Adrenal gland (tissue), 5 donors: ENCODE data around the gene HYAL1.
"Not testable (repeated sequence)": the region's sequence is repeated elsewhere in the genome, so short reads cannot be mapped to it uniquely, and the experiment has no call there.

ENCODE experiments used
- POLR2A ChIP-seq, 2 donors: fragments of 450-650 bp; IDR thresholded peaks; one replicate each; pipeline ENCODE4 v1.6.1; 2017; ENCODE audit warnings: antibody characterized with exemption in 2 of 2, mild to moderate bottlenecking in 2 of 2, moderate library complexity in 1 of 2
- TF ChIP-seq, protein P1 (sequence below), 6 experiments: fragments of 450-650 bp in 4 of 6; fragments of 200-600 bp in 2 of 6; sonication (generic) in 1 of 6; IDR thresholded peaks; 1 replicate in 5 of 6; 2 replicates in 1 of 6; pipeline versions ENCODE4 v1.5.1 to v1.8.0; 2016 to 2021; ENCODE audit warnings: antibody characterized with exemption in 6 of 6, mild to moderate bottlenecking in 2 of 6, moderate library complexity in 1 of 6
- donor health status: DM: no; HTN: no; CAD: no.

DNA sequence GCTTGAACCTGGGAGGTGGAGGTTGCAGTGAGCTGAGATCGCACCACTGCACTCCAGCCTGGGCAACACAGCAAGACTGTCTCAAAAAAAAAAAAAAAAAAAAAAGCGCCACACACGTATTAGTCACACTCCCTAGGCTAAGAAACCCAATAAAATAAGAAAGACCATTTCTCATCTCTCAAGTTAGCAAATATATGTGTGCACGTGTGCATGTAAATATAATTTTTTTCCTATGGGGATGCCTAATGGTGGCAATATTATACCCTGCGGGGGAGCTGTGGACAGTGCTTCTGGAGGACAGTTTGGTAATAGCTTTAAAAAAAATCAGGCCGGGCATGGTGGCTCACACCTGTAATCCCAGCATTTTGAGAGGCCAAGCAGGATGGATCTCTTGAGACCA is 19.3 kb downstream of the HYAL1 start:
- TF ChIP-seq, protein P1, sequence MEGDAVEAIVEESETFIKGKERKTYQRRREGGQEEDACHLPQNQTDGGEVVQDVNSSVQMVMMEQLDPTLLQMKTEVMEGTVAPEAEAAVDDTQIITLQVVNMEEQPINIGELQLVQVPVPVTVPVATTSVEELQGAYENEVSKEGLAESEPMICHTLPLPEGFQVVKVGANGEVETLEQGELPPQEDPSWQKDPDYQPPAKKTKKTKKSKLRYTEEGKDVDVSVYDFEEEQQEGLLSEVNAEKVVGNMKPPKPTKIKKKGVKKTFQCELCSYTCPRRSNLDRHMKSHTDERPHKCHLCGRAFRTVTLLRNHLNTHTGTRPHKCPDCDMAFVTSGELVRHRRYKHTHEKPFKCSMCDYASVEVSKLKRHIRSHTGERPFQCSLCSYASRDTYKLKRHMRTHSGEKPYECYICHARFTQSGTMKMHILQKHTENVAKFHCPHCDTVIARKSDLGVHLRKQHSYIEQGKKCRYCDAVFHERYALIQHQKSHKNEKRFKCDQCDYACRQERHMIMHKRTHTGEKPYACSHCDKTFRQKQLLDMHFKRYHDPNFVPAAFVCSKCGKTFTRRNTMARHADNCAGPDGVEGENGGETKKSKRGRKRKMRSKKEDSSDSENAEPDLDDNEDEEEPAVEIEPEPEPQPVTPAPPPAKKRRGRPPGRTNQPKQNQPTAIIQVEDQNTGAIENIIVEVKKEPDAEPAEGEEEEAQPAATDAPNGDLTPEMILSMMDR (IDR thresholded peaks at IDR 0.05): not testable (repeated sequence)
- not testable (repeated sequence) for TF ChIP-seq POLR2A (IDR thresholded peaks at IDR 0.05)
